Pancreas (tissue), 10 donors: Measurements from ENCODE around the gene ZNF513. TPM values are rescaled to one million over a fixed set of nuclear protein-coding genes. Genes with fewer than 3 reads are reported as not detected.

ENCODE experiments used
- ATAC-seq, 4 donors: fragments of 200-7000 bp; cut with Tn5 transposase; one replicate each; pipeline versions ENCODE4 v1.8.0 to v1.9.1; 2020; ENCODE audit warnings: mild to moderate bottlenecking in 4 of 4, moderate library complexity in 4 of 4
- DNase-seq, 6 donors: peaks; one replicate each; pipeline ENCODE4 v3.0.0-alpha.2; 2020
- FAIRE-seq: peaks from 2 replicates; lab custom pipeline; 2012; peaks lifted over from hg19 to GRCh38; lab: Jason Lieb, UNC
- H3K27ac ChIP-seq, 4 donors: fragments of 200-600 bp; sonication (generic); 1 replicate in 3 of 4; 2 replicates in 1 of 4; pipeline versions ENCODE4 v1.5.0 to v1.8.0; 2020
- H3K27me3 ChIP-seq, 4 donors: fragments of 200-600 bp; one replicate each; pipeline ENCODE4 v1.8.0; 2021
- H3K36me3 ChIP-seq, 3 donors: fragments of 200-600 bp; sonication (generic) in 1 of 3; one replicate each; pipeline versions ENCODE4 v1.5.0 to v1.8.0; 2020 to 2021
- H3K4me1 ChIP-seq, 3 donors: fragments of 200-600 bp; one replicate each; pipeline ENCODE4 v1.8.0; 2021
- H3K4me3 ChIP-seq, 4 donors: fragments of 200-600 bp; sonication (generic) in 2 of 4; one replicate each; pipeline versions ENCODE4 v1.5.0 to v1.8.0; 2020 to 2021
- H3K9me3 ChIP-seq, 4 donors: fragments of 200-600 bp; one replicate each; pipeline ENCODE4 v1.8.0; 2021
- CTCF ChIP-seq, 4 donors: fragments of 200-600 bp; sonication (generic) in 3 of 4; IDR thresholded peaks; one replicate each; pipeline versions ENCODE4 v1.5.0 to v1.8.0; 2021; ENCODE audit warnings: antibody characterized with exemption in 4 of 4
- WGBS, 2 donors: extraction: QIAGEN DNeasy Blood & Tissue Kit; methylation state at CpG; one replicate each; pipeline ENCODE4 v1.1.7; 2013; 5-methylcytosine and 5-hydroxymethylcytosine counted together
- intact Hi-C, 3 donors: fragments of 100-400 bp; cut with DNase I; formaldehyde crosslinking; loops; one replicate each; pipeline versions ENCODE4 v1.11.1 to v1.14.2; 2022
- polyA plus RNA-seq, 2 donors: library from polyadenylated mRNA; stranded (reverse); fragments of 200-250 nt; gene quantifications; one replicate each; pipeline ENCODE4 v1.2.3, GENCODE V29; 2013
- total RNA-seq, 6 donors: library from RNA; stranded (reverse); fragmentation: NEBNext Ultra II Directional in 4 of 6; extraction: Animal tissue kit (Norgen Biotek cat#: 25700) in 4 of 6; gene quantifications; one replicate each; pipeline versions ENCODE4 v1.2.1 to v1.2.4, GENCODE V29; 2021 to 2023
- donor health status: healthy with polysubstance abuse.
- donor health status: DM: no; HTN: no; CAD: no; lungs with moderate emphysema.
- donor health status: DM: no; HTN: no; CAD: no.
- donor health status: control.
- donor health status: control.
- donor health status: Bipolar disorder and iron deficiency.
- donor health status: DM: yes; HTN: yes; CAD: no.
- donor health status: DM: no; HTN: no; CAD: no.
- donor health status: DM: no; HTN: no; CAD: no.
- donor health status: DM: yes; HTN: yes; CAD: no.

ZNF513 gene
- total and polyA plus RNA-seq, 8 donors, result 3.7 to 34.4 (median 8.0) TPM

DNA sequence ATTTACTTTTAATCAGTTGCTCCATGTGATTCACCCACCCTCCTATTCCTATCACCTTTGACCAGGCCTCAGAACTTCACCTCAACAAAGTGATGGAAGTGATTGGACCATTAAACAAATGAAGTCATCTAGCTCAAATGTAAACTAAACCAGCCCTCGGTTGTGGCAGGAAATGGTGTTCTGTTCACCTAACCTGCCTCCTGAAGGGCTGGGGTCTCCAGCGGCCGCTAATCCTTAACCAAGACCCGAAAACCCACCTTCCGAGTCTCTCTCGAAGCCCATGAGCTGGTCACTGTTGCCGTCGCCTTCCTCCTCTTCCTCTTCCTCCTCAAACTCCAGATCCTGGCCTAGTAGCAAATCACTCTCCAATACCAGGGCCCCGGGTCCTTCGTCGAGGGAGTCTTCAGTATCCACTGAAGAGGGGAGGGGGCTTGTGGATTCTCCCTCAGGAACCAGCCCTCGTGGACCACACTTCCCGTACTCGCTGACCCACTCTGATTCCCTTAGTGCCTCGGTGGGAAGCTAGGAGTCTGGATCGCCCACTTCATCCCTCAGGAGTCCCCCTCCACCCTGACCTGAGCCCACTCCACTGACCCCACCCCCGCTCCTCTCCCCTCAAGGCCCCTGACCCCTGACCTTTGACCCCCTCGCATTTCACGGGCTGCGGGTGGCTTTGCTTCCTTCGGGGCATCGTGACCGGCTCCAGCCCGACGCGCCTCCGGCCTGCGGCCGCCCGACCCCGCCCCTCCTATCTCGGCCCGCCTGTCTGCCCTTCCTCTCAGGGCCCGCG lies 503 bp downstream of the ZNF513 start:
- H3K9me3 ChIP-seq, result no peaks in the 10 kb centered on the region
- no peaks in the 10 kb centered on the region for H3K27me3 ChIP-seq
- DNase-seq (peak in 4 of 6 donors; percentile 66 to 84 (median 75)), FAIRE-seq (no peak), ATAC-seq (peak in 3 of 4 donors; percentile 26 to 57 (median 27))
- peaks cover 0 to 47% (median 21%) of the 10 kb centered on the region in 3 donors for H3K36me3 ChIP-seq
- 1% methylated on average over 31 to 35 of the region's 35 CpGs for WGBS, 2 donors
- TF ChIP-seq CTCF (IDR thresholded peaks at IDR 0.05), result no peak
- H3K4me1 ChIP-seq, result peaks cover 5 to 14% (median 5%) of the 10 kb centered on the region in 3 donors
- H3K4me3 ChIP-seq, result peak overlapping the region; percentile 44 to 64 (median 56)
- H3K27ac ChIP-seq, result peak overlapping the region; percentile 79 to 92 (median 90)
- intact Hi-C loops, result no loop called here

- no peak for ATAC-seq
- Histone ChIP-seq H3K27me3 (no peaks in the 10 kb centered on the region), H3K9me3 (no peaks in the 10 kb centered on the region), H3K4me1 (peaks cover 5 to 14% (median 5%) of the 10 kb centered on the region in 3 donors), H3K27ac (peak overlapping the region in 2 of 4 donors; percentile 90 to 92), H3K36me3 (peaks cover 0 to 47% (median 27%) of the 10 kb centered on the region in 3 donors), H3K4me3 (peak overlapping the region in 3 of 4 donors; percentile 50 to 64 (median 63))
- FAIRE-seq, result no peak
- TF ChIP-seq CTCF (IDR thresholded peaks at IDR 0.05), result no peak
- 47 to 52% methylated on average over 2 of the region's 2 CpGs for WGBS, 2 donors
- intact Hi-C loops, result no loop called here
- no peak for DNase-seq
These were observed 1.1 kb downstream of the ZNF513 start for GRCh38 chr2:27379383-27379835.

- FAIRE-seq (no peak), ATAC-seq (no peak), DNase-seq (peak in 1 of 6 donors; percentile 44)
- Histone ChIP-seq H3K4me3 (peak overlapping the region in 1 of 4 donors; percentile 64), H3K27me3 (no peaks in the 10 kb centered on the region), H3K4me1 (peaks cover 5 to 14% (median 5%) of the 10 kb centered on the region in 3 donors), H3K27ac (no peak overlapping the region), H3K9me3 (no peaks in the 10 kb centered on the region), H3K36me3 (peaks cover 0 to 47% (median 31%) of the 10 kb centered on the region in 3 donors)
- 73 to 80% methylated on average over 9 of the region's 9 CpGs for WGBS, 2 donors
- no peak for TF ChIP-seq CTCF (IDR thresholded peaks at IDR 0.05)
- intact Hi-C loops, result no loop called here
These were observed 1.7 kb downstream of the ZNF513 start for GRCh38 chr2:27378809-27379290.

DNA sequence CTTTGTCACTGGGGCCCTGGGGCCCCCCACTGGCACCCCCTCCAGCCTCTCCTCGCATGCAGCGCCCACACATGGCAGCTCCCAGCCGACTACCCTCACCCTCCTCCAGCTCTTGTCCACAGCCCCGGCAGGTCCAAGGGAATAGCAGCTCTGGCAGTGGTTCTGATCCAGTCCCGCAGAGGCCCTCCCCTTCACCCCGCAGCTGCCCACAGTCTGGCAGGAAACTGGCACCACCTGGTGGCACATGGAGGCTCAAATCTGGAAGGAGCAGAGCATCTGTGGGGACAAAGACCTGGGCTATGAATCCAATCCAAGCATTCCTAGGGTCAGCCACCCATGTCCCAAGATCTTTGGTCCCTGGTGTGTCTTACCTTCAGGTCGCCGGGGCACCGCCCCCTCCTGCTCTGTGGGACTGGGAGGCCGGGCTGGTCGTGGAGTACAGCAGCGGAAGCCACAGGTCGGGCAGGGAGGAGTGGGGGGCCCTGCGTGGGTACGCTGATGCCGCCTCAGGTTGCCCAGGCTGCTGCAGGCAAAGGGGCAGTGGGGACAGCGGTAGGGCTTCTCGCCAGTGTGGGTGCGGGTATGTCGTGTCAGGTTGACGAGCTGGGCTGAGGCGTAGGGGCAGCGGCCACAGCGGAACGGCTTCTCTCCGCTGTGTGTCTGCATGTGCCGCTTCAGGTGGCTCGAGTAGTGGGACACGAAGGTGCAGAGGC lies 2.3 kb downstream of the ZNF513 start:
- H3K36me3 ChIP-seq, result peaks cover 0 to 48% (median 36%) of the 10 kb centered on the region in 3 donors

More for the DNA sequence above, 2.3 kb downstream of the ZNF513 start:
- Histone ChIP-seq H3K27me3 (no peaks in the 10 kb centered on the region), H3K27ac (no peak overlapping the region), H3K4me1 (peaks cover 5 to 14% (median 5%) of the 10 kb centered on the region in 3 donors), H3K4me3 (no peak overlapping the region), H3K9me3 (no peaks in the 10 kb centered on the region)
- no peak for ATAC-seq
- DNase-seq, result peak in 4 of 6 donors; percentile 36 to 82 (median 53)
- TF ChIP-seq CTCF (IDR thresholded peaks at IDR 0.05), result no peak
- 75% methylated on average over 29 of the region's 29 CpGs for whole genome bisulfite sequencing, 2 donors
- no peak for FAIRE-seq
- intact Hi-C loops, result no loop called here
